Activated CD8-positive, alpha-beta memory T cell treated with anti-CD3 and anti-CD28 coated beads, Interleukin-2, amount 50 U/mL, for 4 hours (primary cell): ENCODE results near the gene UPK1A.
"Not testable (repeated sequence)": the region's sequence is repeated elsewhere in the genome, so short reads cannot be mapped to it uniquely, and the experiment has no call there.

Experiments used
- DNase-seq: peaks from one replicate; pipeline ENCODE4 v3.0.0-alpha.2; 2020

Gene UPK1A

DNA sequence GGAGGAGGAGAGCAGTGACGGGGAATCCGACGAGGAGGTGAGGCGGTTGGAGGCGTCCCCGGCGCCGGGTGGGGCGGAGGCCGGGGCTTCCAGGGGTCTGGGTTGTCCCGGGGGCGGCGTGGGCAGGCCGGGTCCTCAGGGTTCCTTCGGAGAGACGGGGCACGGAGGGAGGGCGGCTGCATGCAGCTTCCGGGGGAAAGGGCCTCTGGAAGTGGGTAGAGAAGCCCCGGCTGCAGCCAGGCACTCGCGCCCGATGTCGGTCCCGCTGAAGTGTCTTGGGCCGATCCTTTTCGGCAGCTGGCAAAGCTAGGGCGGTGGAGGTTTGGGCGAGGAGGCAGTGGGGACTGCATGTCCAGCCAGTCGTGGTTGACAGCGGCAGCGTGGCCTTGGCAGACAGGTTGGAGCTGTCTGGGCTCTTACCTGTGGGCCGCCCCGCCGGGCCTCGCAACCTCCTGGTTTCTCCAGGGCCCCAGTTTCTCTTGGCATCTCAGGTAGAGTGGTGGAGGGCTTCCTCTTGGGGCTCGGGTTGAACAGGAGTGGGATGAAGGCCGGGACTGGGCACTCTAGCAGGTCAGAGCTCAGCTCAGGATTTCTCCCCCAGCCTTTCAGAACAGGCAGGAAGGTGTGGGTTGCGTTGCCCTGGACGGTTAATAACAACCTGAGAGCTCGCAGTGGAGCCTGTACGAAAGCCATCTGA lies 52.2 kb downstream of the UPK1A start:
- peak; percentile 61 for DNase-seq

- no peak for DNase-seq
Measured at GRCh38 chr19:35719402-35720162, 53.3 kb downstream of the UPK1A start.

DNA sequence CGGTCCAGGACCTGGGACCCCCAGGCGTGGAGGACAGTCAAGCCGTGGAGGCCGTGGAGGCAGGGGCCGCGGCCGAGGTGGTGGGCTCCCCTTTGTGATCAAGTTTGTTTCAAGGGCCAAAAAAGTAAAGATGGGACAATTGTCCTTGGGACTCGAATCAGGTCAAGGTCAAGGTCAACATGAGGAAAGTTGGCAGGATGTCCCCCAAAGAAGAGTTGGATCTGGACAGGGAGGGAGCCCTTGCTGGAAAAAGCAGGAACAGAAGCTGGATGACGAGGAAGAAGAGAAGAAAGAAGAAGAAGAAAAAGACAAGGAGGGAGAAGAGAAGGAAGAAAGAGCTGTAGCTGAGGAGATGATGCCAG lies 53.8 kb downstream of the UPK1A start:
- no peak for DNase-seq

DNA sequence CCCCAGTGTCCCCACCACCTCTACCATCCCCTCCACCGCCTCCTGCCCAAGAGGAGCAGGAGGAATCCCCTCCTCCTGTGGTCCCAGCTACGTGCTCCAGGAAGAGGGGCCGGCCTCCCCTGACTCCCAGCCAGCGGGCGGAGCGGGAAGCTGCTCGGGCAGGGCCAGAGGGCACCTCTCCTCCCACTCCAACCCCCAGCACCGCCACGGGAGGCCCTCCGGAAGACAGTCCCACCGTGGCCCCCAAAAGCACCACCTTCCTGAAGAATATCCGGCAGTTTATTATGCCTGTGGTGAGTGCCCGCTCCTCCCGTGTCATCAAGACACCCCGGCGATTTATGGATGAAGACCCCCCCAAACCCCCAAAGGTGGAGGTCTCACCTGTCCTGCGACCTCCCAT lies 54.3 kb downstream of the UPK1A start:
- no peak for DNase-seq

GRCh38 chr19:35721374-35721773 lies 55.1 kb downstream of the UPK1A start:
- no peak for DNase-seq

GRCh38 chr19:35722461-35722860 lies 56.1 kb downstream of the UPK1A start:
- no peak for DNase-seq

DNA sequence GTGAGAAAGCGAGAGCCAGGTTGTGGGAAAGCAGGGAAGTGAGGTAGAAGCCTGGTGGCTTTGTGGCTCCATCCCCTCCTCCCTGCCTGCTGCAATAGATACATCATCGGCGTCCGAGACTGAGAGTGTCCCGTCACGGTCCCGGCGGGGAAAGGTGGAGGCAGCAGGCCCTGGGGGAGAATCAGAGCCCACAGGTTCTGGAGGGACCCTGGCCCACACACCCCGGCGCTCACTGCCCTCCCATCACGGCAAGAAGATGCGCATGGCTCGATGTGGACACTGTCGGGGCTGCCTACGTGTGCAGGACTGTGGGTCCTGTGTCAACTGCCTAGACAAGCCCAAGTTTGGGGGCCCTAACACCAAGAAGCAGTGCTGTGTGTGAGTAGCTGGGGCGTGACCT lies 56.6 kb downstream of the UPK1A start:
- DNase-seq = no peak

- no peak for DNase-seq
Measured at GRCh38 chr19:35723671-35724070, 57.4 kb downstream of the UPK1A start.

DNA sequence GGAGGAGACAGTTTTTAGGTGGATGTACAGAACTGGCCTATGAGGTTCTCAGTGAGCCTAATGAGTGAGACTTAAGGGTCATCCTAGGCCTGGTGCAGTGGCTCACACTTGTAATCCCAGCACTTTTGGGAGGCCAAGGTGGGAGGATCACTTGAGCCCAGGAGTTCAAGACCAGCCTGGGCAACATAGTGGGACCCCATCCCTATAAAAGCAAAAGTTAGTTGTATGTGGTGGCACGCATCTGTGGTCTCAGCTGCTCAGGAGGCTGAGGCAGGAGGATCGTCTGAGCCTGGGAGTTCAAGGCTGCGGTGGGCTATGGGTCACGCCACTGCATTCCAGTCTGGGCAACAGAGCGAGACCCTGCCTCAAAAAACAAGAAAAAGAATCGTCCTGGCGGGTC lies 57.8 kb downstream of the UPK1A start:
- DNase-seq = not testable (repeated sequence)

GRCh38 chr19:35724560-35724959 lies 58.2 kb downstream of the UPK1A start:
- DNase-seq = no peak

DNA sequence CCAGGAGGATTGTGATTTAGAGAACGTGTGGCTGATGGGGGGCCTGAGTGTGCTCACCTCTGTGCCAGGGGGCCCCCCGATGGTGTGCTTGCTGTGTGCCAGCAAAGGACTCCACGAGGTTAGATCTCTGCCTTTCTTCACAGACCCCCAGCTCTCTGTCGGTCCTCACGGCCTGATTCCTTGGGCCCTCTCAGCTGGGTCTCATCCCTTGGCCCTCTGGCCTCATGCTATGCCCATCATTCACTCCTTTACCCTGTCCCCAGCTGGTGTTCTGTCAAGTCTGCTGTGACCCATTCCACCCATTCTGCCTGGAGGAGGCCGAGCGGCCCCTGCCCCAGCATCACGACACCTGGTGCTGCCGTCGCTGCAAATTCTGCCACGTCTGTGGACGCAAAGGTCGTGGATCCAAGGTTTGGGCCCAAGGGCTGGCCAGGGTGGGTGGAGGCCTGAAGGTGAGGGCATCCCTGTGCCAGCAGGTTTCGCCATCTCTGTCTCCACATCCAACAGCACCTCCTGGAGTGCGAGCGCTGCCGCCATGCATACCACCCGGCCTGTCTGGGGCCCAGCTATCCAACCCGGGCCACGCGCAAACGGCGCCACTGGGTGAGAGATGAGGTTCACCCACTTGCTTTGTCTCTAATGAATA lies 59.0 kb downstream of the UPK1A start:
- DNase-seq = no peak

- DNase-seq = no peak
Measured at GRCh38 chr19:35727053-35727955, 61.0 kb downstream of the UPK1A start.
